H9 (cell line): ENCODE data around the gene SLC4A1. TPM values are rescaled to one million over a fixed set of nuclear protein-coding genes. Genes with fewer than 3 reads are reported as not detected.

ENCODE experiments used
- DNase-seq: peaks from one replicate; pipeline ENCODE4 v3.0.0-alpha.2; 2017
- H2AFZ ChIP-seq: one replicate; pipeline ENCODE4 v1.6.1; 2013; ENCODE audit warnings: mild to moderate bottlenecking, low read length, control low read depth, moderate library complexity
- H2AK5ac ChIP-seq: 2 replicates; pipeline ENCODE4 v1.6.1; 2013; ENCODE audit warnings: low read length, control low read depth, mixed read lengths; ENCODE audit not compliant: insufficient read length
- H2BK120ac ChIP-seq: one replicate; pipeline ENCODE4 v1.6.1; 2013; ENCODE audit warnings: low read depth, mild to moderate bottlenecking, low read length, control low read depth, inconsistent platforms; ENCODE audit not compliant: poor library complexity, severe bottlenecking
- H2BK12ac ChIP-seq: 2 replicates; pipeline ENCODE4 v1.6.1; 2013; ENCODE audit warnings: low read length, control low read depth, mixed read lengths, low read depth; ENCODE audit not compliant: insufficient read length
- H2BK15ac ChIP-seq: 2 replicates; pipeline ENCODE4 v1.6.1; 2013; ENCODE audit warnings: low read depth, low read length, control low read depth
- H2BK20ac ChIP-seq: one replicate; pipeline ENCODE4 v1.6.1; 2013; ENCODE audit warnings: low read depth, mild to moderate bottlenecking, low read length, control low read depth, inconsistent platforms; ENCODE audit not compliant: poor library complexity, severe bottlenecking
- H2BK5ac ChIP-seq: 2 replicates; pipeline ENCODE4 v1.6.1; 2013; ENCODE audit warnings: low read length, control low read depth, mixed read lengths; ENCODE audit not compliant: insufficient read length
- H3K14ac ChIP-seq: 2 replicates; pipeline ENCODE4 v1.6.1; 2013; ENCODE audit warnings: low read length, control low read depth; ENCODE audit not compliant: insufficient read depth
- H3K18ac ChIP-seq: 2 replicates; pipeline ENCODE4 v1.6.1; 2013; ENCODE audit warnings: low read depth, mild to moderate bottlenecking, mixed read lengths, low read length, control low read depth; ENCODE audit not compliant: insufficient read length
- H3K23ac ChIP-seq: 2 replicates; pipeline ENCODE4 v1.6.1; 2013; ENCODE audit warnings: low read length, control low read depth, mixed read lengths, low read depth; ENCODE audit not compliant: insufficient read length
- H3K23me2 ChIP-seq: 2 replicates; pipeline ENCODE4 v1.6.1; 2013; ENCODE audit warnings: low read depth, mild to moderate bottlenecking, mixed read lengths, low read length, control low read depth; ENCODE audit not compliant: insufficient read length, poor library complexity, severe bottlenecking
- H3K27ac ChIP-seq: 2 replicates; pipeline ENCODE4 v1.5.1; 2013; ENCODE audit warnings: low read length, control low read depth, mixed read lengths, low read depth; ENCODE audit not compliant: insufficient read length
- H3K27me3 ChIP-seq: 2 replicates; pipeline ENCODE4 v1.6.1; 2013; ENCODE audit warnings: low read length, control low read depth, inconsistent platforms; ENCODE audit not compliant: insufficient read depth
- H3K4ac ChIP-seq: 2 replicates; pipeline ENCODE4 v1.6.1; 2013; ENCODE audit warnings: low read depth, mild to moderate bottlenecking, control low read depth, inconsistent platforms, low read length, moderate library complexity
- H3K4me1 ChIP-seq: 2 replicates; pipeline ENCODE4 v1.6.1; 2013; ENCODE audit warnings: low read length, control low read depth, inconsistent platforms; ENCODE audit not compliant: insufficient read depth
- H3K4me2 ChIP-seq: 2 replicates; pipeline ENCODE4 v1.6.1; 2013; ENCODE audit warnings: low read length, control low read depth, mixed read lengths; ENCODE audit not compliant: insufficient read length, insufficient read depth
- H3K56ac ChIP-seq: 2 replicates; pipeline ENCODE4 v1.6.1; 2013; ENCODE audit warnings: low read depth, mild to moderate bottlenecking, mixed read lengths, low read length, control low read depth; ENCODE audit not compliant: insufficient read length
- H3K79me1 ChIP-seq: 2 replicates; pipeline ENCODE4 v1.6.1; 2013; ENCODE audit warnings: low read depth, mild to moderate bottlenecking, moderate library complexity, low read length, control low read depth, inconsistent platforms; ENCODE audit not compliant: insufficient read depth, poor library complexity, severe bottlenecking
- H3K79me2 ChIP-seq: 2 replicates; pipeline ENCODE4 v1.6.1; 2013; ENCODE audit warnings: low read length, control low read depth, inconsistent platforms; ENCODE audit not compliant: insufficient read depth
- H3K9ac ChIP-seq: 2 replicates; pipeline ENCODE4 v1.6.1; 2013; ENCODE audit warnings: low read length, control low read depth, mixed read lengths; ENCODE audit not compliant: insufficient read length; ENCODE audit errors: extremely low read depth
- H3K9me3 ChIP-seq: one replicate; pipeline ENCODE4 v1.6.1; 2013; ENCODE audit warnings: low read depth, low read length, inconsistent platforms; ENCODE audit not compliant: control insufficient read depth
- H3T11ph ChIP-seq: one replicate; pipeline ENCODE4 v1.6.1; 2013; ENCODE audit warnings: mild to moderate bottlenecking, low read length, control low read depth, inconsistent platforms
- H4K20me1 ChIP-seq: one replicate; pipeline ENCODE4 v1.6.1; 2013; ENCODE audit not compliant: control insufficient read depth, insufficient read length, insufficient read depth
- H4K5ac ChIP-seq: 2 replicates; pipeline ENCODE4 v1.6.1; 2013; ENCODE audit warnings: low read depth, mild to moderate bottlenecking, mixed read lengths, low read length, control low read depth; ENCODE audit not compliant: insufficient read length
- H4K8ac ChIP-seq: replicated peaks from 2 replicates; pipeline ENCODE4 v1.6.1; 2013; ENCODE audit warnings: low read length, control low read depth, mixed read lengths, low read depth; ENCODE audit not compliant: insufficient read length
- H4K91ac ChIP-seq: 2 replicates; pipeline ENCODE4 v1.6.1; 2013; ENCODE audit warnings: low read depth, mild to moderate bottlenecking, moderate library complexity, mixed read lengths, low read length, control low read depth; ENCODE audit not compliant: insufficient read length
- H3K27ac Mint-ChIP-seq, 3 experiments: 2 replicates in 2 of 3; 3 replicates in 1 of 3; pipeline ENCODE4 v1.8.0; 2020 to 2021; ENCODE audit warnings: mixed read lengths in 3 of 3, mild to moderate bottlenecking in 1 of 3, moderate library complexity in 1 of 3
- H3K27me3 Mint-ChIP-seq: 2 replicates; pipeline ENCODE4 v1.8.0; 2021; ENCODE audit warnings: low read depth, mild to moderate bottlenecking, moderate library complexity, mixed read lengths
- H3K36me3 Mint-ChIP-seq, 3 experiments: 2 replicates in 2 of 3; 3 replicates in 1 of 3; pipeline ENCODE4 v1.8.0; 2020 to 2021; ENCODE audit warnings: low read depth in 3 of 3, mixed read lengths in 3 of 3; ENCODE audit not compliant: insufficient read depth in 1 of 3
- H3K4me1 Mint-ChIP-seq, 2 experiments: 2 replicates each; pipeline ENCODE4 v1.8.0; 2020; ENCODE audit warnings: mixed read lengths in 2 of 2
- H3K4me3 Mint-ChIP-seq, 2 experiments: 2 replicates in 1 of 2; 3 replicates in 1 of 2; pipeline ENCODE4 v1.8.0; 2020 to 2021; ENCODE audit warnings: mild to moderate bottlenecking in 2 of 2, mixed read lengths in 2 of 2, moderate library complexity in 1 of 2
- H3K9me3 Mint-ChIP-seq, 2 experiments: 2 replicates in 1 of 2; 3 replicates in 1 of 2; pipeline ENCODE4 v1.8.0; 2020; ENCODE audit warnings: mild to moderate bottlenecking in 2 of 2, mixed read lengths in 2 of 2, moderate library complexity in 1 of 2
- WGBS: extraction: QIAGEN DNeasy Blood & Tissue Kit; methylation state at CpG from one replicate; pipeline ENCODE4 v1.1.7; 2013; ENCODE audit warnings: missing lambda C conversion rate, low lambda C conversion rate, mixed read lengths; ENCODE audit not compliant: insufficient read length; ENCODE audit errors: extremely low coverage; 5-methylcytosine and 5-hydroxymethylcytosine counted together
- total RNA-seq: library from RNA; stranded (reverse); gene quantifications from 2 replicates; pipeline ENCODE4 v1.2.1, GENCODE V29; 2021
- TF ChIP-seq, protein P1 (sequence below): fragments of 200-600 bp; sonication (generic); conservative IDR thresholded peaks from 3 replicates; pipeline ENCODE4 v1.8.0; 2021; ENCODE audit warnings: antibody characterized with exemption, mild to moderate bottlenecking

Gene SLC4A1
- total RNA-seq, 1 experiment from 2014 or later, result not detected

DNA sequence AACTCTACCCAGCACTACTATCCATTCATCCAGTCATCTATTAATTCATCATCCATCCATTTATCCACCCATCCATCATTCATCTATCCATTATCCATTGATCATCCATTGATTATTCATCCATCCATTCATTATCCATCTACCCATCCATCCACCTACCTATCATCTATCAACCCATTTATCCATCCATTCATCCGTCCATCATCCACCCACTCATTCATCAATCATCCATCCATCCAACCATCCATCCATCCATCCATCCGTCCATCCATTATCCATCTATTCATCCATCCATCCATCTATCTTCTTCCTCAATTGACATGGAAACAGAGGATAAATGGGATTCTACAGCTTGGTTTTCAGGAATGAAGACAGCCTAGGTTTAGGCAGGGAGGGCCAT lies 12.0 kb downstream of the SLC4A1 start:
- Histone ChIP-seq H3K4me2 (no peak overlapping the region), H4K91ac (no peak overlapping the region), H3T11ph (no peak overlapping the region), H3K23me2 (no peaks in the 10 kb centered on the region), H2BK20ac (no peak overlapping the region), H3K79me1 (no peaks in the 10 kb centered on the region), H3K23ac (no peak overlapping the region), H3K14ac (no peak overlapping the region), H2BK15ac (no peak overlapping the region), H2AFZ (no peak overlapping the region), H3K9ac (no peak overlapping the region), H3K56ac (no peak overlapping the region), H3K9me3 (no peaks in the 10 kb centered on the region), H2AK5ac (no peak overlapping the region), H3K4me1 (no peaks in the 10 kb centered on the region), H3K27me3 (no peaks in the 10 kb centered on the region), H4K8ac (no peak overlapping the region), H3K27ac (no peak overlapping the region), H2BK12ac (no peak overlapping the region), H3K4ac (no peak overlapping the region), H4K5ac (no peak overlapping the region), H2BK120ac (no peak overlapping the region), H2BK5ac (no peak overlapping the region), H3K18ac (no peak overlapping the region), H3K79me2 (no peaks in the 10 kb centered on the region), H4K20me1 (no peaks in the 10 kb centered on the region)
- WGBS, result 100% methylated on average over 2 of the region's 2 CpGs
- no peaks in the 10 kb centered on the region for H3K9me3 Mint-ChIP-seq
- no peaks in the 10 kb centered on the region for H3K36me3 Mint-ChIP-seq
- peaks cover 0 to 10% of the 10 kb centered on the region in 2 experiments; a peak in 2 of 4 replicates for H3K4me1 Mint-ChIP-seq
- TF ChIP-seq, protein P1, sequence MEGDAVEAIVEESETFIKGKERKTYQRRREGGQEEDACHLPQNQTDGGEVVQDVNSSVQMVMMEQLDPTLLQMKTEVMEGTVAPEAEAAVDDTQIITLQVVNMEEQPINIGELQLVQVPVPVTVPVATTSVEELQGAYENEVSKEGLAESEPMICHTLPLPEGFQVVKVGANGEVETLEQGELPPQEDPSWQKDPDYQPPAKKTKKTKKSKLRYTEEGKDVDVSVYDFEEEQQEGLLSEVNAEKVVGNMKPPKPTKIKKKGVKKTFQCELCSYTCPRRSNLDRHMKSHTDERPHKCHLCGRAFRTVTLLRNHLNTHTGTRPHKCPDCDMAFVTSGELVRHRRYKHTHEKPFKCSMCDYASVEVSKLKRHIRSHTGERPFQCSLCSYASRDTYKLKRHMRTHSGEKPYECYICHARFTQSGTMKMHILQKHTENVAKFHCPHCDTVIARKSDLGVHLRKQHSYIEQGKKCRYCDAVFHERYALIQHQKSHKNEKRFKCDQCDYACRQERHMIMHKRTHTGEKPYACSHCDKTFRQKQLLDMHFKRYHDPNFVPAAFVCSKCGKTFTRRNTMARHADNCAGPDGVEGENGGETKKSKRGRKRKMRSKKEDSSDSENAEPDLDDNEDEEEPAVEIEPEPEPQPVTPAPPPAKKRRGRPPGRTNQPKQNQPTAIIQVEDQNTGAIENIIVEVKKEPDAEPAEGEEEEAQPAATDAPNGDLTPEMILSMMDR, result no peak
- no peak overlapping the region for H3K27ac Mint-ChIP-seq
- H3K4me3 Mint-ChIP-seq, result no peak overlapping the region
- H3K27me3 Mint-ChIP-seq, result peaks cover 9% of the 10 kb centered on the region
- no peak for DNase-seq
